Kidney glomerular epithelial cell (primary cell): Measurements from ENCODE around the gene APOL3.
"Not testable (repeated sequence)": the region's sequence is repeated elsewhere in the genome, so short reads cannot be mapped to it uniquely, and the experiment has no call there.

ENCODE experiments used
- DNase-seq: peaks from one replicate; lab custom pipeline; 2025; lab: John Stamatoyannopoulos, UW

APOL3 gene

GRCh38 chr22:36100908-36101307, 59.6 kb downstream of the APOL3 start:
- not testable (repeated sequence) for DNase-seq

- no peak for DNase-seq
Measured at GRCh38 chr22:36100134-36100824, 60.3 kb downstream of the APOL3 start.

GRCh38 chr22:36099561-36099960, 61.0 kb downstream of the APOL3 start:
- DNase-seq, result not testable (repeated sequence)

GRCh38 chr22:36097880-36098279, 62.7 kb downstream of the APOL3 start:
- DNase-seq, result no peak

GRCh38 chr22:36090772-36091171, 69.8 kb downstream of the APOL3 start:
- DNase-seq, result not testable (repeated sequence)
